ENCODE results near the gene LCN15.
"Not testable (repeated sequence)": the region's sequence is repeated elsewhere in the genome, so short reads cannot be mapped to it uniquely, and the experiment has no call there.

The LCN15 gene

GRCh38 chr9:136764301-136764891 lies at the start of gene LCN15:
Gene LCN15, minus strand, starts transcription at chr9:136764518. Its CDS starts 30 bp downstream, at chr9:136764488.
- no peak for TF ChIP-seq JUND (IDR thresholded peaks at IDR 0.05; ENCODE audit: low read depth)
- in situ Hi-C loops (cut with HindIII; ENCODE audit: low pct_unique_long_range_greater_than_20kb, low sequenced_read_pairs) = no loop called here
- DNase-seq (ENCODE audit: low read depth in 1 of 2, low spot score in 1 of 2) = no peak

GRCh38 chr9:136808806-136809158 lies 44.5 kb upstream of the LCN15 start:
- DNase-seq (ENCODE audit: low read depth in 1 of 2, low spot score in 1 of 2) = peak; percentile 54 to 61
- no peak for TF ChIP-seq JUND (IDR thresholded peaks at IDR 0.05; ENCODE audit: low read depth)
- in situ Hi-C loops (cut with HindIII; ENCODE audit: low pct_unique_long_range_greater_than_20kb, low sequenced_read_pairs) = no loop called here

- peak in 1 of 2 experiments; percentile 60 for DNase-seq (ENCODE audit: low read depth in 1 of 2, low spot score in 1 of 2)
- TF ChIP-seq JUND (IDR thresholded peaks at IDR 0.05; ENCODE audit: low read depth) = no peak
- in situ Hi-C loops (cut with HindIII; ENCODE audit: low pct_unique_long_range_greater_than_20kb, low sequenced_read_pairs) = no loop called here
Measured at GRCh38 chr9:136808075-136808805, 43.9 kb upstream of the LCN15 start.

- no peak for TF ChIP-seq JUND (IDR thresholded peaks at IDR 0.05; ENCODE audit: low read depth)
Measured at GRCh38 chr9:136807281-136808074, 43.2 kb upstream of the LCN15 start, which contains the start of gene RABL6. Gene RABL6, plus strand, starts transcription at chr9:136807948. Its CDS starts 249 bp downstream, at chr9:136808197.

GRCh38 chr9:136806631-136807201 lies 42.4 kb upstream of the LCN15 start:
- no peak for DNase-seq (ENCODE audit: low read depth in 1 of 2, low spot score in 1 of 2)
- in situ Hi-C loops (cut with HindIII; ENCODE audit: low pct_unique_long_range_greater_than_20kb, low sequenced_read_pairs) = no loop called here
- no peak for TF ChIP-seq JUND (IDR thresholded peaks at IDR 0.05; ENCODE audit: low read depth)

More at GRCh38 chr9:136807281-136808074, 43.2 kb upstream of the LCN15 start, which contains the start of gene RABL6:
- in situ Hi-C loops (cut with HindIII; ENCODE audit: low pct_unique_long_range_greater_than_20kb, low sequenced_read_pairs) = no loop called here
- peak; percentile 83 to 98 for DNase-seq (ENCODE audit: low read depth in 1 of 2, low spot score in 1 of 2)

GRCh38 chr9:136806067-136806466 lies 41.7 kb upstream of the LCN15 start:
- in situ Hi-C loops (cut with HindIII; ENCODE audit: low pct_unique_long_range_greater_than_20kb, low sequenced_read_pairs) = no loop called here
- DNase-seq (ENCODE audit: low read depth in 1 of 2, low spot score in 1 of 2) = no peak
- TF ChIP-seq JUND (IDR thresholded peaks at IDR 0.05; ENCODE audit: low read depth) = no peak

- TF ChIP-seq JUND (IDR thresholded peaks at IDR 0.05; ENCODE audit: low read depth) = no peak
- DNase-seq (ENCODE audit: low read depth in 1 of 2, low spot score in 1 of 2) = no peak
- in situ Hi-C loops (cut with HindIII; ENCODE audit: low pct_unique_long_range_greater_than_20kb, low sequenced_read_pairs) = no loop called here
Measured at GRCh38 chr9:136805207-136805740, 41.0 kb upstream of the LCN15 start.

- DNase-seq (ENCODE audit: low read depth in 1 of 2, low spot score in 1 of 2) = peak in 1 of 2 experiments; percentile 69
- in situ Hi-C loops (cut with HindIII; ENCODE audit: low pct_unique_long_range_greater_than_20kb, low sequenced_read_pairs) = no loop called here
- TF ChIP-seq JUND (IDR thresholded peaks at IDR 0.05; ENCODE audit: low read depth) = no peak
Measured at GRCh38 chr9:136804509-136805206, 40.3 kb upstream of the LCN15 start.

- in situ Hi-C loops (cut with HindIII; ENCODE audit: low pct_unique_long_range_greater_than_20kb, low sequenced_read_pairs) = no loop called here
- no peak for DNase-seq (ENCODE audit: low read depth in 1 of 2, low spot score in 1 of 2)
- no peak for TF ChIP-seq JUND (IDR thresholded peaks at IDR 0.05; ENCODE audit: low read depth)
Measured at GRCh38 chr9:136803551-136804508, 39.5 kb upstream of the LCN15 start.

GRCh38 chr9:136803009-136803550 lies 38.8 kb upstream of the LCN15 start:
- in situ Hi-C loops (cut with HindIII; ENCODE audit: low pct_unique_long_range_greater_than_20kb, low sequenced_read_pairs); DNase-seq (ENCODE audit: low read depth in 1 of 2, low spot score in 1 of 2): not testable (repeated sequence)

- in situ Hi-C loops (cut with HindIII; ENCODE audit: low pct_unique_long_range_greater_than_20kb, low sequenced_read_pairs) = no loop called here
- no peak for TF ChIP-seq JUND (IDR thresholded peaks at IDR 0.05; ENCODE audit: low read depth)
- no peak for DNase-seq (ENCODE audit: low read depth in 1 of 2, low spot score in 1 of 2)
Measured at GRCh38 chr9:136802321-136802720, 38.0 kb upstream of the LCN15 start.

Data from T47D (cell line).